ENCODE results near the gene RHCG.
"Not testable (repeated sequence)": the region's sequence is repeated elsewhere in the genome, so short reads cannot be mapped to it uniquely, and the experiment has no call there.

RHCG gene

GRCh38 chr15:89483079-89483478 is 13.3 kb downstream of the RHCG start:
- no peak overlapping the region for H3K4me3 ChIP-seq (ENCODE audit: low read depth, low read length)
- DNase-seq (ENCODE audit: low read depth) = no peak

- no peak for DNase-seq (ENCODE audit: low read depth)
- H3K4me3 ChIP-seq (ENCODE audit: low read depth, low read length) = no peak overlapping the region
Observed at GRCh38 chr15:89482139-89482538, 14.2 kb downstream of the RHCG start.

- no peak overlapping the region for H3K4me3 ChIP-seq (ENCODE audit: low read depth, low read length)
- DNase-seq (ENCODE audit: low read depth) = no peak
Observed at GRCh38 chr15:89480505-89480904, 15.9 kb downstream of the RHCG start.

- no peak overlapping the region for H3K4me3 ChIP-seq (ENCODE audit: low read depth, low read length)
- no peak for DNase-seq (ENCODE audit: low read depth)
Observed at GRCh38 chr15:89479173-89479572, 17.2 kb downstream of the RHCG start.

GRCh38 chr15:89477411-89478242 is 18.8 kb downstream of the RHCG start:
- no peak for DNase-seq (ENCODE audit: low read depth)
- no peak overlapping the region for H3K4me3 ChIP-seq (ENCODE audit: low read depth, low read length)

- H3K4me3 ChIP-seq (ENCODE audit: low read depth, low read length) = no peak overlapping the region
- DNase-seq (ENCODE audit: low read depth) = no peak
Observed at GRCh38 chr15:89475661-89476060, 20.7 kb downstream of the RHCG start.

- no peak overlapping the region for H3K4me3 ChIP-seq (ENCODE audit: low read depth, low read length)
- DNase-seq (ENCODE audit: low read depth) = no peak
Observed at GRCh38 chr15:89472785-89473256, 23.6 kb downstream of the RHCG start.

- DNase-seq (ENCODE audit: low read depth) = no peak
- H3K4me3 ChIP-seq (ENCODE audit: low read depth, low read length) = no peak overlapping the region
Observed at GRCh38 chr15:89469426-89470096, 26.8 kb downstream of the RHCG start.

GRCh38 chr15:89468813-89469212 is 27.6 kb downstream of the RHCG start:
- H3K4me3 ChIP-seq (ENCODE audit: low read depth, low read length); DNase-seq (ENCODE audit: low read depth): not testable (repeated sequence)

GRCh38 chr15:89463113-89463512 is 33.3 kb downstream of the RHCG start:
- no peak for DNase-seq (ENCODE audit: low read depth)
- H3K4me3 ChIP-seq (ENCODE audit: low read depth, low read length) = no peak overlapping the region

GRCh38 chr15:89462198-89462912 is 34.0 kb downstream of the RHCG start:
- DNase-seq (ENCODE audit: low read depth) = no peak
- no peak overlapping the region for H3K4me3 ChIP-seq (ENCODE audit: low read depth, low read length)

GRCh38 chr15:89461386-89461785 is 35.0 kb downstream of the RHCG start:
- H3K4me3 ChIP-seq (ENCODE audit: low read depth, low read length) = no peak overlapping the region
- no peak for DNase-seq (ENCODE audit: low read depth)

- H3K4me3 ChIP-seq (ENCODE audit: low read depth, low read length) = no peak overlapping the region
- no peak for DNase-seq (ENCODE audit: low read depth)
Observed at GRCh38 chr15:89460048-89460447, 36.3 kb downstream of the RHCG start.

- H3K4me3 ChIP-seq (ENCODE audit: low read depth, low read length) = no peak overlapping the region
- DNase-seq (ENCODE audit: low read depth) = no peak
Observed at GRCh38 chr15:89459271-89460038, 36.9 kb downstream of the RHCG start.

- no peak for DNase-seq (ENCODE audit: low read depth)
Observed at GRCh38 chr15:89458440-89458839, 37.9 kb downstream of the RHCG start.

GRCh38 chr15:89457086-89457485 is 39.3 kb downstream of the RHCG start:
- DNase-seq (ENCODE audit: low read depth) = no peak
- H3K4me3 ChIP-seq (ENCODE audit: low read depth, low read length) = no peak overlapping the region

More at GRCh38 chr15:89458440-89458839, 37.9 kb downstream of the RHCG start:
- no peak overlapping the region for H3K4me3 ChIP-seq (ENCODE audit: low read depth, low read length)

- no peak for DNase-seq (ENCODE audit: low read depth)
- no peak overlapping the region for H3K4me3 ChIP-seq (ENCODE audit: low read depth, low read length)
Observed at GRCh38 chr15:89455535-89455934, 40.8 kb downstream of the RHCG start.

GRCh38 chr15:89452330-89452836 is 44.0 kb downstream of the RHCG start:
- no peak overlapping the region for H3K4me3 ChIP-seq (ENCODE audit: low read depth, low read length)
- DNase-seq (ENCODE audit: low read depth) = no peak

GRCh38 chr15:89451846-89452245 is 44.5 kb downstream of the RHCG start:
- no peak for DNase-seq (ENCODE audit: low read depth)
- no peak overlapping the region for H3K4me3 ChIP-seq (ENCODE audit: low read depth, low read length)
